ENCODE data around the gene SNF8.

Gene SNF8

DNA sequence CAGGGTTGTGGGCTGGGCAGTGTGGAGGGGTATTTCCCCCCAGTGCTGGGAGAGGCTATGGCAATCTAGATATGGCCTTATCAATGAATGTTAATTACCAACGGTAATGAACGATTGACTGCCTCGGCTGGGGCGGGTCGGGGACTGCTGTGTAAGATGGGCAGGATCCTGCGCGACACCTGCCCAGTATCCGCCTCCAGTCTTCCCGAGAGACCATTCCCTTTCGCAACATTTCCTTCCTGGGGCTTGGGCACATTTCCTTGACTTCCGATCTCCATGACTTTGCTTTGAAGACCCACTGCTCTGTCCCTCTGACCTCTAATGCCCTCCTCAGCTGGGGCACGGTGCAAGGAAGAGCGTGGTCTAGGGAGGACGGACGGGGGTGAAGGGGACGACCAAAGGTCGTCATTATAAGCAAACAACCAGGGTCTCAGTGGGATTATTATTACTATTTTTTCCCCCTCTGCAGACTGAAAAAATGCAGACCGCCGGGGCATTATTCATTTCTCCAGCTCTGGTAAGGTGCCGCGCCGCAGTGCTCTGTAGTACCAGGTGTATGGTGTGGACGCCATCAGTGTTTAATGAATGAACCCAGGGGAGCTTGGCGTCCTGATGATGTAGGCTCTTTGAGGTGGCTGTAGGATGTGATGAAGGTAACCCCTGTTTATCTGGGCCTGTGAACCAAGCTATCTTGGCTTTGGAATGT lies 51.5 kb downstream of the SNF8 start:
- DNase-seq (ENCODE audit: low read depth in 3 of 3): no peak

DNA sequence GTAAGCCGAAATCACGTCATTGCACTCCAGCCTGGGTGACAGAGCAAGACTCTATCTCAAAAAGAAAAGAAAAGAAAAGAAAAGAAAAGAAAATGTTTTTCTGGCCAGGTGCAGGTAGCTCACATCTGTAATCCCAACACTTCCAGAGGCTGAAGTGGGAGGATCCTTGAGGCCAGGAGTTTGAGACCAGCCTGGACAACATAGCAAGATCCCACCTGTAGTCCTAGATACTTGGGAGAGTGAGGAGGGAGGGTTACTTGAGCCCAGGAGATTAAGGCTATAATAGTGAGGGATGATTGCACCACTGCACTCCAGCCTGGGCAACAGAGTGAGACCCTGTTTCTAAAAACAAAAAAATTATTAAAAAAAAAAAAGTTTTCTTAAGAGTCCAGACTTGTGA lies 54.6 kb downstream of the SNF8 start:
- DNase-seq (ENCODE audit: low read depth in 3 of 3): no peak

- no peak for DNase-seq (ENCODE audit: low read depth in 3 of 3)
These were observed 61.5 kb downstream of the SNF8 start for GRCh38 chr17:48883171-48883570.

GRCh38 chr17:48882272-48882671 lies 62.4 kb downstream of the SNF8 start:
- no peak for DNase-seq (ENCODE audit: low read depth in 3 of 3)

Data from stimulated activated CD4-positive, alpha-beta T cell treated with anti-CD3 and anti-CD28 coated beads, TNF-alpha, amount 100 ng/mL, for 48 hours (primary cell).